NCI-H1092 (cell line): Measurements from ENCODE around the gene COL6A3.
"Not testable (repeated sequence)": the region's sequence is repeated elsewhere in the genome, so short reads cannot be mapped to it uniquely, and the experiment has no call there.

ENCODE experiments used
- DNase-seq: peaks from one replicate; lab custom pipeline; 2025; lab: John Stamatoyannopoulos, UW

Gene COL6A3

GRCh38 chr2:237412646-237412987, 1.3 kb downstream of the COL6A3 start:
- DNase-seq, result no peak

GRCh38 chr2:237411683-237412423, 2.1 kb downstream of the COL6A3 start:
- DNase-seq, result no peak

GRCh38 chr2:237411092-237411601, 2.8 kb downstream of the COL6A3 start:
- DNase-seq, result no peak

GRCh38 chr2:237409263-237409662, 4.7 kb downstream of the COL6A3 start:
- DNase-seq, result not testable (repeated sequence)

- no peak for DNase-seq
Measured at GRCh38 chr2:237408335-237409000, 5.5 kb downstream of the COL6A3 start.

DNA sequence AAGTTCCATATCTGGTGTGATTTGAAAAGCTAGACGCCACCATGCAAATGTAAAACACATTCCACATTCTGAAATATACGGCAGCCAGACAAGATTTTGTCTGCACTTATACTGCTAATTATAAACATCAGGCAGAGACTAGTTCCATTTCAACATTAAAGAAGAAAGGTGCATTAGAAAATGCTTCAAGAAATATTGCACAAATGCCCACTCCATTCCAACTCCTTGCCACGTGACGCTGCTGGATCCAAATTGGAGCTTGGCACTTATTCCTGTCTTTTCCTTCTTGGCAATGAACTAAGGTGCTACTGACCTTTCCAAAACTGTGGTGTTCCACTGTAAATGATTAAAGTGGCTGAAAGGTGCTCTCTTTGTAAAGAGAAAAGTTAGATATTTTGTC, 6.3 kb downstream of the COL6A3 start:
- DNase-seq, result no peak

DNA sequence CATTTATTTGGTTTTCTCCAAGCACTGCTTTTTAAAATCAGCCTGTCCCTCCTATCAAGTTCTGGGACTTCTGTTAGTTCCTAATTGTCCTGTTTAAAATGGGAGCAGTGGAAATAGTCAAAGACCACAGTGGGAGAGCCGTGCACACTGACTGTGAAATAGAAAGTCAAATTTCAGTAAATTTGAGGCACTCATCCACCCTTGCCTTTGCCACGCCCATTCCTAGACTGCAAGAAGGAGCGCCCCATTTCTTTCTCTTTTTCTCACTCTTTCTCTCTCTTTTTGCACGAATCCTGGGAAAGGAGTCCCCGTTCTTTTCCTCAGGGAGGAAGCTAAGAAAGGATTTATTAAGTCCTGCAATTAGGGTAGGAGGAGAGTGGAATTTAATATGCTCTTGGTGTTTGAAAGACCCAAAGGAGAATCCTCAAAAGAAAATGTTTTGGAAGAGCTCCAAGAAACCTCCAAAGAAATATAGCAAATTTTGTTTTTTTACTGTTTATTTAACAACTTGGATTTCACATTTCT, 7.5 kb downstream of the COL6A3 start:
- no peak for DNase-seq

- DNase-seq, result no peak
Measured at GRCh38 chr2:237405605-237406004, 8.4 kb downstream of the COL6A3 start.

DNA sequence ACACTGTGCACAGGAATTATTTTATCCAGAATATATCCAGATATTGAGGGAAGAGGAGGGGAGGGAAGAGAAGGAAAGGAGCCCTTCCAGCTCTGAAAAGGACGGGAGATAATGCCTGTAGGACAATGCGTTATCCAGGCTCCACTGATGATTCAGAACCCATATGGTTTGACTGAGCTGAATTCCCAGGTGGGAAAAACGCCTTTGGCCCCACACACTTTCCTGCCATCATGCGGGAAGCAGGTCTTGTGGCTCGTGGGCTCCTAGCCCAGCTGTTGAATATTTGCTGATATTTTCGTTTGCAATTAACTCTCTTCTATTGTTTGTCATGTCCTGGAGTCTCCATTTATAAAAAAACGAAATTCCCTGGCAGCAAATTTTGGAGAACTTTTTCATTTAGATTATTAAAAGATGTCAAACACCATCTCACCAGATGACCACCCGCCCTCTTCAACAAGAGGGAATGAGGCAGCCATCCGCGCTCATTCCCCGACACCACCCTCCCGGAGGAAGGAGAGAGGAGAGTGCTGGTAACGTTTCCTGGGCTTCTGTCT, 8.9 kb downstream of the COL6A3 start:
- DNase-seq, result no peak

DNA sequence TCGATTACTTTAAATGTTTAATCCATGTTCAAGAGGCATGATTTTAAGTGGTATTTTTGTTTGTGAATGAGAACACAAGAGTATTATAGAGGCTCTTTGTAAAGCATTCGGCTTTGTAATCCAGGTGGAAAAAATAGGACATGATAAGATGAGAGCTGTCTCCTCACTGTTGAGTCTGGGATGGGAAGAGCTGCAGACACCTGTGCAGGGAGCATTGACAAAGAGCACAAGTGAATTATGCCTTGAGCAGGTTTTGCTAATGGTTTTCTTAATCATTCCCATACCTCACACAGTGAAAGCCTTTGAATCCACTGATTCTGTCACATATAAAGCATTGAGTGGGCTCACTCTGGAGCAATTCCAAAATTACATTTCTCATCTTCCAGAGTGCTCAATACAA, 9.6 kb downstream of the COL6A3 start:
- no peak for DNase-seq

- no peak for DNase-seq
Measured at GRCh38 chr2:237403024-237403882, 10.7 kb downstream of the COL6A3 start.

- DNase-seq, result no peak
Measured at GRCh38 chr2:237400199-237400598, 13.8 kb downstream of the COL6A3 start.

- no peak for DNase-seq
Measured at GRCh38 chr2:237397072-237397471, 16.9 kb downstream of the COL6A3 start.

DNA sequence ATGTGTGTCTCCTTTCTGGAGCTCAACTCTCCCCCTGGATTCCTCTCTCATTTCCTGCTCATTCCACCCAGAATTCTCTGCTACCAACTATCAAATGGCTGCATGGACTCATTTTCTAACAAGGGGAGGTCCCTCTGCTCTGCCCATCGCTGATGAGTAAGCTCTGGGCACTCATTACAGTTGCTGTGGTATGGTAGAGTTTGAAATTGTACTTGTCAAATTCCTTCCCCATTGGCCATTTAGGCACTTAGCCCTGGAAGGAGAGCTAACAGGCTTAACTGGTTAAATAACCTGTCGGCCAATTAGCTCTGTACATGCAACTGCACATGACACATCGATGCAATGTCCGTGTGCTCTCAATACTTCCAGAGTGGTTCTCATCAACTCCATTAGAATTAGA, 20.4 kb downstream of the COL6A3 start:
- no peak for DNase-seq

GRCh38 chr2:237392186-237392585, 21.8 kb downstream of the COL6A3 start:
- no peak for DNase-seq

DNA sequence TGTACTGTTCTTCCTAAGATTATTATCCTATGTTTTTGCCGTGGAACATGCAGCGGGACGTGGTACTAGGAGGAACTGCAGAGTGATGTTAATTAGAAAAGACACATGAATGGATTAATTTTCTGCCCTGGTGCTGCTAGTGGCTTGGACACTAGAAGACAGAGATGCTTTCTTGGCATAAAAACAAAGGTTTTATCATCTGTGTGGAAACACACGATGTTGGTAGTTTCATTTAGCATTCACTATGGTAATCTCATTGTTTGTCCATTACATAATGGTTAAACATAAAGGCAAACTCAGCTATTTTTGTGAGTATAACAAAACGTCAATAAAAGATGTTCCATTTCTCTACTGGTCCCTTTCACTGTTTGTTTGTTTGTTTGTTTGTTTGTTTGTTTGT, 22.8 kb downstream of the COL6A3 start:
- DNase-seq, result no peak

DNA sequence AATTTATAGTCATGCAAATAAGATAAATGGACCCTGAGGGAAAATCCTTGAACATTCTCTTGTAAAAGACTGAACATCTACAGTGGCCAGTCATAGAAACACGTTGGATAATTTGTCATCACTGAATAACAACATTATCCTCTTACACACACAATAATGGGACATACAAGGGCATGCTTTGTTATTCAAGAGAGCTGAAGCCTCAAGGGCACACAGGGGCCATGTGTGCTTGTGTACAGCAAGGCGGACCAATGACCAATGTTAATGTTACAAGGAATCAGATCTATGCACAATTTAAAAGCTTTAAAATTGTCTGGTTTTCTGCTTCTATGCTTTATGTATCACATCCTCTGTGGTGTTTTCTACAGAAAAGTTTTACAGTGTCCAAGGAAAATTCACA, 23.7 kb downstream of the COL6A3 start:
- no peak for DNase-seq

GRCh38 chr2:237389831-237390230, 24.1 kb downstream of the COL6A3 start:
- DNase-seq, result no peak

- no peak for DNase-seq
Measured at GRCh38 chr2:237388036-237388435, 25.9 kb downstream of the COL6A3 start.

GRCh38 chr2:237384672-237385020, 29.3 kb downstream of the COL6A3 start:
- DNase-seq, result no peak

- DNase-seq, result no peak
Measured at GRCh38 chr2:237383991-237384671, 29.8 kb downstream of the COL6A3 start.

DNA sequence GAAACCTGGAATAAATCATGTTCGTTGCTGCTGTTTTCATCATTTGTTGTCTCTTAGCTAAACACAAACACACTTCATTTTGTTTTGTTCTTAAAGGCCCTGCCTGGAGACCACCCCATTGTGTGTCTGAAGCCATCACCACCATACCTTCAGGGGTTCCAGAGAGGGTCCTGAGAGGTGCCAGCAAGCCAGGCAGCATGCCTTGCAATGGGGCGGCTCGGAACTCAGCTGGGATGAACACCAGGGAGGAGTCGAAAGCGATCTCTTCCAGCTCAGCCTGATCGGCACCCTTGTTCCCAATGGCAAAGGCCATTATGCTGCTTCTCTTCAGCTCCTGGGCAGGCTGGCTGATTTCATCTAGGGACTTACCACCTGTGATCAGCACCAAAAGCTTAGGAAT, 33.2 kb downstream of the COL6A3 start:
- DNase-seq, result no peak
